Left lobe of liver (tissue), 2 donors: ENCODE data around the gene RAB6B. TPM values are rescaled to one million over a fixed set of nuclear protein-coding genes. Genes with fewer than 3 reads are reported as not detected.
"Not testable (repeated sequence)": the region's sequence is repeated elsewhere in the genome, so short reads cannot be mapped to it uniquely, and the experiment has no call there.

Experiments
- ATAC-seq: fragments of 200-7000 bp; cut with Tn5 transposase; one replicate; pipeline ENCODE4 v1.9.1; 2020; ENCODE audit warnings: mild to moderate bottlenecking, moderate library complexity
- DNase-seq: peaks from one replicate; pipeline ENCODE4 v3.0.0-alpha.2; 2020; ENCODE audit warnings: low spot score
- total RNA-seq: library from RNA; stranded (reverse); gene quantifications from one replicate; pipeline ENCODE4 v1.2.1, GENCODE V29; 2021
- donor health status: DM: no; HTN: no; CAD: no; lungs with moderate emphysema.
- donor health status: DM: no; HTN: yes; CAD: no.

The RAB6B gene
- total RNA-seq, 1 donor from 2014 or later, result 0.35 TPM

DNA sequence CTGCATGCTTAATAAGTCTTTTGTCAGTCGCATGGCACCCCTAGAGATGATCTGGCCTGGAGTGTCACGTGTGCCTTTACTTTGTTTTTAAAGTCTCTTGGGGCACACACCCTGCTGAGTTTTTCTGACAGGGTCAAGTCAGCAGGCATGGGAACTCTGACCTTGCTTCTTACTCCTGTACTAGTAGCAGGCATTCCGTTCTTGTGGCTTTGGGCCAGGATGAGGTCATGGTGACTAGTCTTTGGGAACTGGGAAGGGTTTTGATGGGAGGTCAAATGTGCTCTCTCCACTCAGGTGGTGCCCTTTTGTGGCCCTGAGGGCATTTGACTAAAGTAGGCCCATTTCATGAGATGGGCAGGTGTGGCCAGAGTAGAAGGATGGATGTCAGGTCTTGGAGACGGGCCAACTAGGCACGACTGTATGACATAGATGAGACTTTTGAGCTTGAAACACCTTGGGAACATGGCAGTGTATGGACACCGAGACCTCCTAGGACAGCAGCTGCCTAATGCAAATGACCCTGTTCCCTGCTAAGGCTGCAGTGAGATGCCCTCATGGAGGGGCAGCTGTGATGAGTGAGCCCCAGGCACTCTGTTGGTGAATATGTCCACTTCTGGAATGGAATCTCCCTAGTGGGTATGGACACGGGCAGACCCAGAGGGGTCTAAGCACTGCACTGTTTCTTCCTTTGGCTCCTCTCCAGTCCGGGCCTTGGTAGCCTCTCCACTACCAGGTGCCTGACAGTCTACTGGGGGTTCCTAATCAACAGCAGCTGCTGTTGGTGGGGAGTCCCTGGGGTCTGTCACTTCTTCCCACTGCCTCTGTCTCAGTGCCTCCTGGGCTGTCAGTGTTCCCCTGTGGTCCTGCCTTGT is 73.7 kb downstream of the RAB6B start:
- peak; percentile 78 for ATAC-seq
- DNase-seq, result peak; percentile 69

DNA sequence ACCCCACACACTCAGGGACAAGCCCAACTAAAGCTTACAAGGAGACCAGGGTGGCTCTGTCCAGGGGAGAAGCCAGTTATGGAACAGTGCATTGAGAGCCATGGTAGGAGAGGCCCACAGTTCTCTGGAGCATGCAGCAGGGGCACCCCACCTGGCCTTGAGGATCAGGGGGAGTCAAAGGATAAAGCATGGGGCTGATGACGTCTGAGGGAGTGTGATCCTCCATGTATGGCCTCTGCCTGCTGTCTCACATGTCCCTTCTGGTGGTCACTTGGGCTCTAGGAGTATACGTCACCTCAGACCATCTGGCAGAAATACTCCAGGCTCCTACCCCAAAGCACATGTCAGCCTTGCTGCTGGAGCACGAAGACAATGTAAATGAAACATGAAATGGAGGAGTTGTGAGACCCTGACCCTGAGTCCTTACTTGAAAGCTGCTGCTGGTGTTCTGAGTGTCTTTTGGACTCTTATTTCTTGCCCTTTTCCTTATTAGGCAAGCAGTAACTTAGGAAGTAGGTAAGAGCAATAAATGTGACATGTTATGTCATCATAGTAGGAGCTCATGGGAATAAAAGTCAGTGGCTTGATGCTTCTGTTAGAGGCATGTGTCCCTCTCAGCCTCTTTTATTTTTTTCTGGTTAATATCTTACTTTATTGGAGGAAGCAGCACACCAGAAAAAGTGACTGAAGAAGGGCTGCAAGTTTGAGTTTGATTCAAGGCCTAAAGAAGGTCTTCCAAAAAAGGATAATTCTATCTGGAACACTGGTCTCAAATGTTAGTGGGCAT is 74.6 kb downstream of the RAB6B start:
- DNase-seq (no peak), ATAC-seq (no peak)

- no peak for ATAC-seq
- DNase-seq, result no peak
Observed at GRCh38 chr3:133820129-133820528, 75.6 kb downstream of the RAB6B start.

- ATAC-seq (no peak), DNase-seq (no peak)
Observed at GRCh38 chr3:133815386-133815785, 80.3 kb downstream of the RAB6B start.

DNA sequence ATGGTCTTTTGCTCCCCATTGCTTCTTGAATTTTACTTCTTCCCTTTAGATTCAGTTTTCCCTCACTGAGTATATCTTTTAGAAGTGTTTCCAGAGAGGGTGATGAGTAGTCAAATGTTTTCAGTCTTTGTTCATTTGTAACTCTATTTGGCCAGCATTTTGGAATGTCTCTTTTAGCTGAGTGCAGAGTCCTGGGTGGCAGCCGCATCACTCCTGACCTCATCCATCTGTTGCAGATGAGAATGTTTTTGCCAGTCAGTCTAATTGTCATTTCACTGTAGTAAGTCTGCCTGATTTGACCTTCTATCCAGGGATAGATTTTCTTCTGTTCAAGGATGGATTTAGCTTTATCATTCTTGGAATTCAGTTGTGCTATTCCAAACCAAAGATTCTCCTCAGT is 82.8 kb downstream of the RAB6B start:
- ATAC-seq (no peak), DNase-seq (no peak)

DNA sequence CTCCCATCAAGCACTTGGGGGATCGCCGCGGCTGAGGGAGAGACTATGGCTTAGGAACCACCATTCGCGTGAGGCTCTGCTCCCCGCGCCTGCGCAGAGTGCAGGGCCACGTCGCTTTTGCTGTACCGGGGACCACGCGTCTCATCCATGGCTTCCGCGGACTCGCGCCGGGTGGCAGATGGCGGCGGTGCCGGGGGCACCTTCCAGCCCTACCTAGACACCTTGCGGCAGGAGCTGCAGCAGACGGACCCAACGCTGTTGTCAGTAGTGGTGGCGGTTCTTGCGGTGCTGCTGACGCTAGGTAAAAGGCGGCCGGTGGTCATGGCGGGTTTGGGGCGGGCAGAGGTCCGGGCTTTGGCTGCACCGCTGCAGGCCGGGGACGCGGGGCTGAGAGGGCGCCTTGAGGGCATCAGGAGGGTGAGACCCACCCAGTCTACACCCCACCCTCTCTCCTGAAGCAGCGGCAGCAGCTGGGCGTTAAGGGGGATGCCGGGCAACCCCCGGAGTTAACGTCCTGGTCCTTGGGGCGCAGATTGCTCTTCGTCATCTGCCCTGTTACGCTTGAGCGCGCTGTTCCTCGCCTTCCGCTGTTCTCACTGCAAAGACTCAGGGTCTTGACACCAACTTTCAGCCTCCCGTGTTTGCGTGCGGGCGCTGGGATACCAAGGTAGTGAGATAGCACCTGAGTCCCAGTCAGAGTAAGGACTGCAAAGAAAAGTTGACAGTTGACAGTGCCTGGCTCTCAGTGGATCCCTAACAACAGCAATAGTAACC is 89.8 kb downstream of the RAB6B start, which contains the start of gene SRPRB:
Gene SRPRB, plus strand, starts transcription at position 114 of the 774 bp plus-strand sequence. Its CDS starts 34 bp downstream, at position 148.
- ATAC-seq, result peak; percentile 99
- DNase-seq, result peak; percentile 95

DNA sequence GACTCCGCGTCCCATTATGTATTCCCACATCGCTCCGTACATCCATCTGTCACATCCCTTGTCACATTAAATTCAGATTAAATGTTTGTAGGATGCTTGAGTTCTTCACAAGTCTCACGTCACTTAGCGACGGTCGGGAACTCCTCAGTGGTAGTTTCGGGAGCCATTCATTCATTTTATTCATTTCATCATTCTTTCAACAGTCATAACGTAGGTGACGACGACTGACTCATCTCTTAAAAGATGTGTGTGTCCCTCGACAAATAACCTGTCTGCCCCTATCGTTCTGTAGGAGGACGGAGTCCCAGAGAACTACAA is 90.3 kb downstream of the RAB6B start:
- ATAC-seq (no peak), DNase-seq (no peak)

DNA sequence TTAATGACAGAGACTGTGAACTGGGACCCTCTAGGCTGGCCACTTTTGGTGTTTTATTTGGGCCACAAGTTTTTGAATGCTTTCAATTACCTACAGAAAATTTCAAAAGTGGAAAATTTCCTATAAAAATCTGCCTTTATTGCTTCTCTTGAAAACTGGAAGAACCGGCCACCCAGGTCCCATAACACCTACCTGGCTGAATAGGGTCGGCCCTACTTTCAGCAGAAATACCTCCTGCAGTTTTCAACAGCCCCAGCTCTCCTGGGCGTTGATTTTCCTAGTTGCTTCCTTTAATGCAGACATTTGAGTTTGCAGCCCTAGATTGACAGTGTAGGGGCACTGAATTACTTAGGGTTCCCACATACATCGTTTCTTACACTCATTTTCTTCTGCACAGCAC is 90.8 kb downstream of the RAB6B start:
- ATAC-seq, result no peak
- DNase-seq, result no peak

DNA sequence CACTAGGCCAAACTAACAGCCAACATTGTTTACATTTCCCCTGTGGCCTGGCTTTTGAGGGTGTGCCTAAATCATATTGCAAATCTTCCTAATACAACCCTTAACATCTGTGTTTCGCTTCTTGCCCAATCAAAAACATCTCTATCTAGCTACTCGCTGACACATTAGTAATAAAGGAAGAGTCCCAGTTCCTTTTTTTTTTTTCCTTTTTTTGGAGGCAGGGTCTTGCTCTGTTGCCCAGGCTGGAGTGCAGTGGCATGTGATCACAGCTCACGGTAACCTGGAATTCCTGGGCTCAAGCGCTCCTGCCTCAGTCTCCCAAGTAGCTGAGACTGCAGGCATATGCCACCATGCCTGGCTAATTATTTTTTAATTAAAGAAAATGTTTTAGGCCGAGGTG is 92.2 kb downstream of the RAB6B start:
- no peak for ATAC-seq

GRCh38 chr3:133799794-133800585 is 95.7 kb downstream of the RAB6B start:
- DNase-seq (no peak), ATAC-seq (no peak)

More for the DNA sequence above, 92.2 kb downstream of the RAB6B start:
- DNase-seq, result no peak

- DNase-seq, result no peak
- no peak for ATAC-seq
Observed at GRCh38 chr3:133797396-133798105, 98.1 kb downstream of the RAB6B start.

- DNase-seq (no peak), ATAC-seq (no peak)
Observed at GRCh38 chr3:133792171-133792763, 103.4 kb downstream of the RAB6B start.

DNA sequence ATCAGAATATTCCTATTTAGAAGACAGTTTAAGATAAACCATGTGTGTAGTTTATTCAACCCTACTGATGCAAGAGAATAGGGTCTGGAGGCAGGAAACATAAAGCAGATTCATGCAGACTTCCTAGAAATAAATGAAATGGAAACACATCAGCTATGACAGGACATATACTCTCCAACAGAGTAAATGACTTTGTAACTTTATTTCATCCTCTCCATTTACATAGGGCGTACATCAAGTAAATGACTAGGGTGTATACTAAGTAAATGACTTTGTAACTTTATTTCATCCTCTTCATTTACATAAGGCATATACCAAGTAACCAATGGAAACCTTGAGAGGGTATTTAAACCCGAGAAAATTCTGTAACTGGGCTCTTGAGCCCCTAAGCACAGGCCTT is 107.7 kb downstream of the RAB6B start:
- DNase-seq, result no peak
- ATAC-seq, result no peak

GRCh38 chr3:133783762-133784161 is 111.9 kb downstream of the RAB6B start:
- ATAC-seq (peak; percentile 44), DNase-seq (no peak)

DNA sequence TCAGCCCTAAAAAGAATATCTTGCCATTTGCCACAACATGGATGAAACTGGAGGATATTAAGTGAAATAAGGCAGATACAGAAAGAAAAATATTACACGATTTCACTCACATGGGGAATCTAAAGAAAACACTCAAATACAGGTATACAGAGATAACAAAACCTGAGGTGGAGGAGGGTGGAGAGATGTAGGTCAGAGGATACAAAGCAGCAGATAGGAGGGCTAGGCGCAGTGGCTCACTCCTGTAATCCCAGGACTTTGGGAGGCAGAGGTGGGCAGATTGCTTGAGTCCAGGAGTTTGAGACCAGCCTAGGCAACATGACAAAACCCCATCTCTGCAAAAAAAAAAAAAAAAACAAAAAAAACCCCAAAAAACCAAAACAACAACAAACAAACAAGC is 113.2 kb downstream of the RAB6B start:
- no peak for DNase-seq
- peak; percentile 38 for ATAC-seq

DNA sequence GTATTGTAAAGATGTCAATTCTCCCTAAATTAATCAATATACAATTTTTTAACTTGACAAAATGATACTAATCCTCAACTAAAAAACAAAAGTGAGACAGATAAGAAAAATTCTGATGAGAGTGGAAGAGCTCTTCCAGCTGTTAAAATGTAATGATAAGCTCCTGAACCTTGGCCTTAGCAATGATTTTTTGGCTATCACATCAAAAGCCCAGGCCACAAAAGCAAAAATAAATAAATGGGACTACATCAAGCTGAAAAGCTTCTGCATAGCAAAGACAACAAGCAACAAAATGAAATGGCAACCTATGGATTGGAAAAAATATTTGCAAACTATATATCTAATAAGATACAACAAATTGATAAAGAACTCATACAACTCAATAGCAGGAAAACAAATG is 114.1 kb downstream of the RAB6B start:
- ATAC-seq, result no peak
- DNase-seq, result no peak

DNA sequence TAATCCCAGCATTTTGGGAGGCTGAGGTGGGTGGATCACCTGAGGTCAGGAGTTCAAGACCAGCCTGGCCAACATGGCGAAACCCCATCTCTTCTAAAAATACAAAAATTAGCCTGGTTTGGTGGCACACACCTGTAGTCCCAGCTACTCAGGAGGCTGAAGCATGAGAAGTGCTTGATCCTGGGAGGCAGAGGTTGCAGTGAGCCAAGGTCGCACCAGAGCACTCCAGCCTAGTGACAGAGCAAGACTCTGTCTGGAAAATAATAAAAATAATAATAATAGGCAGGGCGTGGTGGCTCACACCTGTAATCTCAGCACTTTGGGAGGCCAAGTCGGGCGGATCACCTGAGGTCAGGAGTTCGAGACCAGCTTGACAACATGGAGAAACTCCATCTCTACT is 114.9 kb downstream of the RAB6B start:
- ATAC-seq, result peak; percentile 5
- not testable (repeated sequence) for DNase-seq

DNA sequence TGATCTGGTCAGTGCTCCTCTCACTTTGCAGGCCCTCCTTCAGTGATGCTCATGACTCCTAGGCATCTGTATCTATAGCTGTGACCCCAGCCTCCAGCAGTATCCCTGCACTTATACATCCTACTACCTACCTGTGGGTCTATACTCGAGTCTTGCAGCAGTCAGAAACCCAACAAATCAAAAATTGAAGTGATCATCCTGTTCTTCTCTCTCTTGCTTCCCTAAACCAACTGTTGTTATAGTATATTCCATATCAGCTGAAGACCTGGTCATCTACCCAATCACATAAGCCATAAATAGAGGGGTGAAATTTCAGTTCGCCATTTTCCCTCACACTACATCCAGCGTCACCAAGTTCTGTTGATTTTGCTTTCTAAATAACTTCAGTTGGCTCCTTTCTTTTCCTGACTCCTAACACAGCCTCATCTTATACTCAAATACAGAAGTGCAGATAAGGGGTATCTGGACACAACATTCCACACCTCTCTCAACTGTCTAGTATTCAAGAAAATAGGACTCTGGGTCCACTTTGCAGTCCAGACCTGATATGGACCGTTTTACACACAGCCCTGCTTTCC is 116.0 kb downstream of the RAB6B start:
- ATAC-seq (peak; percentile 1), DNase-seq (no peak)
